Measurements from ENCODE around the gene SLC10A4. TPM values are rescaled to one million over a fixed set of nuclear protein-coding genes. Genes with fewer than 3 reads are reported as not detected.

Gene SLC10A4
- total and polyA plus RNA-seq, 4 experiments from 2014 or later: 0.17 TPM; not detected in 3

- POLR2A ChIA-PET (ENCODE audit: partially characterized antibody): no interaction called here
- H3K36me3 ChIP-seq (ENCODE audit: insufficient read depth, low read length): peaks cover 37% of the 10 kb centered on the region
- H3K27me3 ChIP-seq (ENCODE audit: insufficient read depth, low read length): no peaks in the 10 kb centered on the region
- Mint-ChIP-seq H3K4me3 (no peak overlapping the region), H3K4me1 (no peaks in the 10 kb centered on the region), H3K27me3 (no peaks in the 10 kb centered on the region), H3K36me3 (peaks cover 45 to 73% of the 10 kb centered on the region in 2 donors), H3K9me3 (no peaks in the 10 kb centered on the region), H3K27ac (peak overlapping the region in 4 of 7 donors; percentile 17 to 81 (median 38))
- no peak for DNase-seq
- no peak overlapping the region for H3K4me3 ChIP-seq (ENCODE audit: low read length in 2 of 2)
- intact Hi-C loops (cut with micrococcal nuclease): no loop called here
- H3K4me1 ChIP-seq (ENCODE audit: insufficient read depth, low read length): no peaks in the 10 kb centered on the region
- H3K27ac ChIP-seq (ENCODE audit: low read depth, low read length): no peak overlapping the region
- CTCF ChIA-PET (ENCODE audit: partially characterized antibody): no interaction called here
- H3K9me3 ChIP-seq (ENCODE audit: control insufficient read depth in 1 of 2, low read length in 2 of 2): no peaks in the 10 kb centered on the region
Measured at GRCh38 chr4:48518143-48518542, 35.0 kb downstream of the SLC10A4 start.

GRCh38 chr4:48526406-48526805 is 43.3 kb downstream of the SLC10A4 start:
- H3K4me3 ChIP-seq (ENCODE audit: low read length in 2 of 2): no peak overlapping the region
- Mint-ChIP-seq H3K36me3 (peaks cover 62 to 77% of the 10 kb centered on the region in 2 donors), H3K4me3 (no peak overlapping the region), H3K27ac (peak overlapping the region in 1 of 7 donors; percentile 41), H3K4me1 (no peaks in the 10 kb centered on the region), H3K27me3 (no peaks in the 10 kb centered on the region), H3K9me3 (no peaks in the 10 kb centered on the region)
- POLR2A ChIA-PET (ENCODE audit: partially characterized antibody): no interaction called here
- peaks cover 70% of the 10 kb centered on the region for H3K36me3 ChIP-seq (ENCODE audit: insufficient read depth, low read length)
- DNase-seq: no peak
- H3K4me1 ChIP-seq (ENCODE audit: insufficient read depth, low read length): no peaks in the 10 kb centered on the region
- intact Hi-C loops (cut with micrococcal nuclease): no loop called here
- H3K9me3 ChIP-seq (ENCODE audit: control insufficient read depth in 1 of 2, low read length in 2 of 2): no peaks in the 10 kb centered on the region
- no peaks in the 10 kb centered on the region for H3K27me3 ChIP-seq (ENCODE audit: insufficient read depth, low read length)
- no peak overlapping the region for H3K27ac ChIP-seq (ENCODE audit: low read depth, low read length)
- CTCF ChIA-PET (ENCODE audit: partially characterized antibody): interaction anchor here (1.0 to 1.3 kb wide), 3 partner anchors 24 to 380 kb away, joined by 3 to 4 read pairs (median 3); partner anchors contain the start of gene OCIAD2

GRCh38 chr4:48538358-48538757 is 55.2 kb downstream of the SLC10A4 start:
- no peak overlapping the region for H3K4me3 ChIP-seq (ENCODE audit: low read length in 2 of 2)
- H3K4me1 ChIP-seq (ENCODE audit: insufficient read depth, low read length): no peaks in the 10 kb centered on the region
- DNase-seq: no peak
- peaks cover 47% of the 10 kb centered on the region for H3K36me3 ChIP-seq (ENCODE audit: insufficient read depth, low read length)
- ChIA-PET CTCF (ENCODE audit: partially characterized antibody) (no interaction called here), POLR2A (ENCODE audit: partially characterized antibody) (no interaction called here)
- H3K4me1 Mint-ChIP-seq: peaks cover 0 to 4% (median 0%) of the 10 kb centered on the region in 4 donors
- no peak overlapping the region for H3K27ac ChIP-seq (ENCODE audit: low read depth, low read length)
- no peak overlapping the region for H3K4me3 Mint-ChIP-seq
- H3K9me3 Mint-ChIP-seq: no peaks in the 10 kb centered on the region
- no peaks in the 10 kb centered on the region for H3K9me3 ChIP-seq (ENCODE audit: control insufficient read depth in 1 of 2, low read length in 2 of 2)
- H3K36me3 Mint-ChIP-seq: peaks cover 53 to 63% of the 10 kb centered on the region in 2 donors
- no peaks in the 10 kb centered on the region for H3K27me3 Mint-ChIP-seq
- intact Hi-C loops (cut with micrococcal nuclease): no loop called here
- no peak overlapping the region for H3K27ac Mint-ChIP-seq
- no peaks in the 10 kb centered on the region for H3K27me3 ChIP-seq (ENCODE audit: insufficient read depth, low read length)

Other genes with a start within 250 kb of the SLC10A4 start
- gene TEC, start 213.5 kb upstream of the SLC10A4 start, total RNA-seq: 1 to 10 TPM; 3.7 to 4.2 TPM
- under 1 TPM; 0.87 to 0.89 TPM for gene TEC, start 213.5 kb upstream of the SLC10A4 start, polyA plus RNA-seq
- gene SLAIN2, start 141.8 kb upstream of the SLC10A4 start, total RNA-seq: 10 to 100 TPM; 84.4 to 87.5 TPM
- 10 to 100 TPM; 24.2 to 27.1 TPM for gene SLAIN2, start 141.8 kb upstream of the SLC10A4 start, polyA plus RNA-seq
- gene ZAR1, start 6.9 kb downstream of the SLC10A4 start, total RNA-seq: not detected
- not detected for gene ZAR1, start 6.9 kb downstream of the SLC10A4 start, polyA plus RNA-seq